ENCODE measurements around the gene PACS2. TPM values are rescaled to one million over a fixed set of nuclear protein-coding genes. Genes with fewer than 3 reads are reported as not detected.

Gene PACS2
- total and polyA plus RNA-seq, 2 donors (not counting 3 experiments of a cell fraction or from before 2014, with no cell fraction given), result 52.7 to 86.3 TPM

DNA sequence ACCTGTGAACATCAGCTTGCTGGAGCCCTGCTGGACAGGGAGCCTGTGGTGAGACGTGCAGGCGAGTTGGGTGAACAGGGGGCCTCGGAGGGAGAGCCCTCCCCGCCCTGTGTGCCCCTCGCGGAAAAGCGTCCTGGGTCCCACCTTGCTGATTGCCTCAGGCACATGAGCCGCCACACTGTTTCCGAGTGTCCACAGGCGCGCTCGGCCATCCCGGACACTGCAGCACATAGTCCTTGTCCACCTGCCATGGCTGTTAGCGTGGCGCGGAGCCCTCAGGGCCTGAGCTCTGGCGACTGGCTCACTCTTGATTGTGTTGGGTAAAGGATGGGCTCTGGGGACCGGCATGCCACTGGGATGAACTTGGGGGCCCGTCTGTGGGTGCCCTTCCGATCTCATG, 40.0 kb downstream of the PACS2 start:
- Histone ChIP-seq H3K79me2 (ENCODE audit: control insufficient read depth, insufficient read depth, low read length) (no peaks in the 10 kb centered on the region), H2AFZ (ENCODE audit: low read depth, low read length) (no peak overlapping the region), H3K9me3 (replicated peaks; ENCODE audit: control insufficient read depth, insufficient read depth, low read length) (no peaks in the 10 kb centered on the region), H3K4me1 (ENCODE audit: control insufficient read depth, extremely low read depth, insufficient read depth, low read length) (peaks cover 2% of the 10 kb centered on the region), H3K9ac (replicated peaks; ENCODE audit: extremely low read depth, insufficient read depth, low read length) (no peak overlapping the region), H3K27ac (ENCODE audit: insufficient read depth, low read depth, low read length) (no peak overlapping the region), H4K20me1 (replicated peaks; ENCODE audit: control insufficient read depth, extremely low read depth, insufficient read depth, low read length) (no peaks in the 10 kb centered on the region), H3K4me2 (ENCODE audit: insufficient read depth, low read length) (no peak overlapping the region), H3K36me3 (ENCODE audit: control insufficient read depth in 2 of 2, extremely low read depth in 1 of 2, insufficient read depth in 2 of 2, low read length in 2 of 2) (peaks cover 0 to 4% of the 10 kb centered on the region in 2 experiments), H3K27me3 (ENCODE audit: control insufficient read depth in 2 of 2, insufficient read depth in 2 of 2, low read length in 2 of 2) (no peaks in the 10 kb centered on the region), H3K4me3 (replicated peaks in 1 of 3; ENCODE audit: insufficient read depth in 1 of 3, low read depth in 1 of 3, low read length in 3 of 3) (no peak overlapping the region), H3K9me1 (replicated peaks; ENCODE audit: control insufficient read depth, extremely low read depth, insufficient read depth, low read length) (no peaks in the 10 kb centered on the region)
- intact Hi-C loops (cut with micrococcal nuclease), result no loop called here
- FAIRE-seq (no peak), DNase-seq (ENCODE audit: low read depth, low spot score) (no peak)
- no TSS peak for BruUV-seq (replicated peaks)
- ChIA-PET POLR2A (no interaction called here), CTCF (no interaction called here)
- dilution Hi-C loops (cut with MboI; ENCODE audit: extremely low pct_ligation_motif_present, low sequenced_read_pairs), result no loop called here
- TF ChIP-seq, protein P1, sequence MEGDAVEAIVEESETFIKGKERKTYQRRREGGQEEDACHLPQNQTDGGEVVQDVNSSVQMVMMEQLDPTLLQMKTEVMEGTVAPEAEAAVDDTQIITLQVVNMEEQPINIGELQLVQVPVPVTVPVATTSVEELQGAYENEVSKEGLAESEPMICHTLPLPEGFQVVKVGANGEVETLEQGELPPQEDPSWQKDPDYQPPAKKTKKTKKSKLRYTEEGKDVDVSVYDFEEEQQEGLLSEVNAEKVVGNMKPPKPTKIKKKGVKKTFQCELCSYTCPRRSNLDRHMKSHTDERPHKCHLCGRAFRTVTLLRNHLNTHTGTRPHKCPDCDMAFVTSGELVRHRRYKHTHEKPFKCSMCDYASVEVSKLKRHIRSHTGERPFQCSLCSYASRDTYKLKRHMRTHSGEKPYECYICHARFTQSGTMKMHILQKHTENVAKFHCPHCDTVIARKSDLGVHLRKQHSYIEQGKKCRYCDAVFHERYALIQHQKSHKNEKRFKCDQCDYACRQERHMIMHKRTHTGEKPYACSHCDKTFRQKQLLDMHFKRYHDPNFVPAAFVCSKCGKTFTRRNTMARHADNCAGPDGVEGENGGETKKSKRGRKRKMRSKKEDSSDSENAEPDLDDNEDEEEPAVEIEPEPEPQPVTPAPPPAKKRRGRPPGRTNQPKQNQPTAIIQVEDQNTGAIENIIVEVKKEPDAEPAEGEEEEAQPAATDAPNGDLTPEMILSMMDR (IDR thresholded peaks at IDR 0.05; ENCODE audit: extremely low read depth in 1 of 2, insufficient read depth in 1 of 2, low read depth in 1 of 2, low read length in 2 of 2), result no peak
- TF ChIP-seq GATA2 (IDR thresholded peaks at IDR 0.05; ENCODE audit: insufficient read depth, insufficient read length, low read depth, low read length) (no peak), JUN (IDR thresholded peaks at IDR 0.05; ENCODE audit: borderline replicate concordance, insufficient read depth, insufficient read length, low read depth) (no peak), EZH2 (IDR thresholded peaks at IDR 0.05; ENCODE audit: borderline replicate concordance, low read depth, low read length, severe bottlenecking) (no peak), POLR2A (IDR thresholded peaks at IDR 0.05; ENCODE audit: low read depth, low read length) (no peak), FOS (IDR thresholded peaks at IDR 0.05; ENCODE audit: borderline replicate concordance, insufficient read depth, low read length) (no peak), POLR2AphosphoS5 (IDR thresholded peaks at IDR 0.05; ENCODE audit: insufficient read depth, low read depth, low read length) (no peak), MYC (IDR thresholded peaks at IDR 0.05; ENCODE audit: low read depth, low read length) (no peak)
- TF ChIP-seq, protein P2, sequence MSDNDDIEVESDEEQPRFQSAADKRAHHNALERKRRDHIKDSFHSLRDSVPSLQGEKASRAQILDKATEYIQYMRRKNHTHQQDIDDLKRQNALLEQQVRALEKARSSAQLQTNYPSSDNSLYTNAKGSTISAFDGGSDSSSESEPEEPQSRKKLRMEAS (IDR thresholded peaks at IDR 0.05; ENCODE audit: insufficient read depth, insufficient read length), result no peak
